Glomerular visceral epithelial cell (primary cell): ENCODE data around the gene C1orf105.
A peak's percentile ranks its signal among the peaks of the same experiment; 100 is the strongest.
"Not testable (repeated sequence)": the region's sequence is repeated elsewhere in the genome, so short reads cannot be mapped to it uniquely, and the experiment has no call there.

Source experiments
- DNase-seq: peaks from one replicate; pipeline ENCODE4 v3.0.0-alpha.2; 2016; ENCODE audit errors: extremely low spot score

Gene C1orf105

GRCh38 chr1:172487550-172487949 is 67.1 kb downstream of the C1orf105 start:
- DNase-seq = no peak

- DNase-seq = no peak
Measured at GRCh38 chr1:172488393-172488792, 67.9 kb downstream of the C1orf105 start.

- no peak for DNase-seq
Measured at GRCh38 chr1:172489847-172490246, 69.4 kb downstream of the C1orf105 start.

GRCh38 chr1:172492421-172492820 is 71.9 kb downstream of the C1orf105 start:
- DNase-seq = no peak

GRCh38 chr1:172494166-172494565 is 73.7 kb downstream of the C1orf105 start:
- no peak for DNase-seq

- DNase-seq = not testable (repeated sequence)
Measured at GRCh38 chr1:172496127-172496526, 75.6 kb downstream of the C1orf105 start.

- no peak for DNase-seq
Measured at GRCh38 chr1:172496678-172497077, 76.2 kb downstream of the C1orf105 start.

- peak; percentile 50 for DNase-seq
Measured at GRCh38 chr1:172497230-172497629, 76.7 kb downstream of the C1orf105 start.

GRCh38 chr1:172498857-172499256 is 78.4 kb downstream of the C1orf105 start:
- no peak for DNase-seq

- DNase-seq = peak; percentile 33
Measured at GRCh38 chr1:172499636-172500141, 79.2 kb downstream of the C1orf105 start.

- DNase-seq = no peak
Measured at GRCh38 chr1:172500207-172500606, 79.7 kb downstream of the C1orf105 start.

GRCh38 chr1:172507741-172508140 is 87.3 kb downstream of the C1orf105 start:
- no peak for DNase-seq

GRCh38 chr1:172510479-172510878 is 90.0 kb downstream of the C1orf105 start:
- no peak for DNase-seq

- no peak for DNase-seq
Measured at GRCh38 chr1:172512591-172512990, 92.1 kb downstream of the C1orf105 start.

GRCh38 chr1:172513479-172513878 is 93.0 kb downstream of the C1orf105 start:
- DNase-seq = no peak

- DNase-seq = no peak
Measured at GRCh38 chr1:172514108-172514507, 93.6 kb downstream of the C1orf105 start.

- DNase-seq = no peak
Measured at GRCh38 chr1:172515436-172515835, 95.0 kb downstream of the C1orf105 start.

- DNase-seq = no peak
Measured at GRCh38 chr1:172515927-172516326, 95.4 kb downstream of the C1orf105 start.

- DNase-seq = no peak
Measured at GRCh38 chr1:172517081-172517480, 96.6 kb downstream of the C1orf105 start.

- DNase-seq = no peak
Measured at GRCh38 chr1:172517545-172517944, 97.1 kb downstream of the C1orf105 start.
